Activated CD8-positive, alpha-beta T cell treated with anti-CD3 and anti-CD28 coated beads, Interleukin-2, amount 10 ng/mL, durations not matched to agents 7 days and 5 days (primary cell): ENCODE measurements around the gene SH3RF1. TPM values are rescaled to one million over a fixed set of nuclear protein-coding genes. Genes with fewer than 3 reads are reported as not detected.

ENCODE experiments used
- ATAC-seq: fragments of 150-1000 bp; cut with Tn5 transposase; one replicate; pipeline ENCODE4 v1.10.0; 2021; ENCODE audit warnings: moderate library complexity
- CTCF ChIA-PET: fragments of 350-600 bp; sonication (Branson Sonifier 250); formaldehyde crosslinking; loops from one replicate; lab custom pipeline; 2021; ENCODE audit warnings: antibody characterized with exemption; lab: Charles Lee
- POLR2A ChIA-PET: fragments of 350-600 bp; sonication (Branson Sonifier 250); formaldehyde crosslinking; loops from one replicate; lab custom pipeline; 2021; ENCODE audit warnings: antibody characterized with exemption; lab: Charles Lee
- DNase-seq: peaks from one replicate; pipeline ENCODE4 v3.0.0-alpha.2; 2020
- H3K27ac Mint-ChIP-seq: one replicate; pipeline ENCODE4 v1.8.0; 2021; ENCODE audit warnings: mild to moderate bottlenecking, mixed read lengths
- H3K27me3 Mint-ChIP-seq: one replicate; pipeline ENCODE4 v1.8.0; 2021; ENCODE audit warnings: low read depth, mixed read lengths
- H3K36me3 Mint-ChIP-seq: one replicate; pipeline ENCODE4 v1.8.0; 2021; ENCODE audit warnings: low read depth, mixed read lengths
- H3K4me1 Mint-ChIP-seq: one replicate; pipeline ENCODE4 v1.8.0; 2021; ENCODE audit warnings: low read depth, mixed read lengths
- H3K4me3 Mint-ChIP-seq: one replicate; pipeline ENCODE4 v1.8.0; 2021; ENCODE audit warnings: mild to moderate bottlenecking, mixed read lengths
- H3K9me3 Mint-ChIP-seq: one replicate; pipeline ENCODE4 v1.8.0; 2022; ENCODE audit warnings: mixed read lengths; ENCODE audit not compliant: insufficient read depth
- total RNA-seq, 2 experiments: library from RNA; stranded (reverse); gene quantifications; one replicate each; pipeline ENCODE4 v1.2.3, GENCODE V29; 2021

The SH3RF1 gene
- total RNA-seq, 2 experiments from 2014 or later: 0.08 to 0.18 TPM

DNA sequence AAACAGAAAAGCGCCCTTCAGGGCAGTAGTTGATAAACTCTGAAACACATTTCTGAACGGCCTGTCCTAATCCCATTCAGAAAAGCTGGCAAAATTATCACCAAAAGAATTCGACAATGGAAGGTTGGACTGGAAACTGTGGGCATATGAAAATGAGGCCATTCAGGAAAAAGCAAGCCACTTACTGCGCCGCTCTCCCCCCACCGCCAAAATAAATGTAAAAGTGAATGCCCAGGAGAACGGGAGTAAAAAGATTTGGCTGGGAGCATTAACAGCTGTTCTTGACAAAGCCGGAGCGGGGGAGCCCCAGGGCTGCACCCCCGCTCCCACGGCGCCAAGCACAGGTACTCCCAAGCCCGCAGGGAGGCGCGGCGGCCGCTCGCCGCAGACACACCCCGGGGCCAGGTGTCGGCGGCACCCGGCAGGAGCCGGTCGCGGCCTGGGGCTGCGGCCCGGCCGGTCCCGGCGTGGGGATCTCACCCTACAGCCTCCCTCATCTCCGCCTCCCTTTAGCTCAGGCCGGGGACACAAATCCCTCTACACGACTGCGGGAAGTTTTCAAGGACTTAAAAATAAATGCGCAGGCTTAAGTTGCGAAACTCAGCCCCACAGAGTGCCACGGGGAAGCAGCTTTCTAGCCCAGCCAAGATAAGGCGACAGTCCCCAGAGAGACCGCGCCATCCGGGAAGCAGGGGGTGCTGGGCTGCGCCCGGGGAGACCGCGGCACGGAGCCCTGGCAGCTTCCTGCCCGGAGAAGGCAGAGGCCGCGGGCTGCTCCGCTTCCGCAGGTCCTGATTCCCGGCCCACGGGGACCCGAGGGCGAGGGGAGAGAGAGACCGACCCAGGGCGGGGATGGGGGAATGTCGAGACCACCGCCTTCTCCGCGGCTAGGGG lies 593 bp downstream of the SH3RF1 start:
- no peak overlapping the region for H3K27ac Mint-ChIP-seq
- DNase-seq: peak; percentile 53
- ATAC-seq: peak; percentile 74
- peak overlapping the region; percentile 78 for H3K4me3 Mint-ChIP-seq
- H3K36me3 Mint-ChIP-seq: no peaks in the 10 kb centered on the region
- no peaks in the 10 kb centered on the region for H3K9me3 Mint-ChIP-seq
- H3K27me3 Mint-ChIP-seq: peaks cover 60% of the 10 kb centered on the region
- POLR2A ChIA-PET: no interaction called here
- CTCF ChIA-PET: interaction anchor here (0.6 to 1.7 kb wide), 5 partner anchors 9 to 258 kb away, joined by 3 to 6 read pairs (median 3); no protein-coding TSS in a partner anchor
- peaks cover 15% of the 10 kb centered on the region for H3K4me1 Mint-ChIP-seq

DNA sequence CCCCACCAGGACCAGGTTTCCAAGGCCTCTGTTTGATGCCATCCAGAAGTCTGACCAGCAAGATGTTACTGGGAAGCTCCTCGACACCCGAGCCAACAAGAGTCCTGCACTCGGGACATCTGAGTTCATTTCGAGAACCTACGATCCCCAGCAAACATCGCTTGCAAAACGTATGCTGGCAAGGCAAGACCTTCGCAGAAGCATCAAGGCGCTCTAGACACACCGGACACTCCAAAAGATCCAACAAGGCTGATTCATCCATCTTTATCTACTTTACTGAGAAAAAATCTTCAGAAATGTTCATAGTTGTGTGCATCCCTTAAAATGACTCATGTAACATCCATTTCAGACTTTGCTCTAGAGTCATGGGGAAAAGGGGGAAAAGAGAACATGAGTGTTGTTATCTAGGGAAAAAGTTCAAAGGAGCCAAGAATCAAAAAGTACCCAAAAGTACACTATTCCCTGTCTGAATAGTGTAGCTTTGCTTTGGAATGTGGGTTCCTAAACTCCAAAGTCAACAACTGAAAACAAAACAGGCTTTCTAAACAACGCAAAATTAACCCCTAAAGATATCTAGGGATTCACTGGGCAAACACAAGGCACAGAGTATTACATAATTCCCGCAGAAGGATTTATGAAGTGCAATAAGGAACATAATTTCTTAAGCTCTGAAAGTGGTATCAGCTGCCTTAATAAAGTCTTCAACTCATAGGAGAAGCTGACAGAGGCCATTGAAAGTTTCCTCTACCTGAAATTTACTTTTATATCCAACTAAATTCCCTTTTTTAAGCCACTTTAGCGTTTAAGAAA lies 1.6 kb downstream of the SH3RF1 start:
- peak overlapping the region; percentile 78 for H3K4me3 Mint-ChIP-seq
- H3K4me1 Mint-ChIP-seq: peaks cover 15% of the 10 kb centered on the region
- DNase-seq: no peak
- ATAC-seq: no peak
- no peaks in the 10 kb centered on the region for H3K9me3 Mint-ChIP-seq
- ChIA-PET POLR2A (no interaction called here), CTCF (interaction anchor here (0.6 to 1.7 kb wide), 6 partner anchors 8 to 257 kb away, joined by 3 to 6 read pairs (median 3); no protein-coding TSS in a partner anchor)
- H3K27ac Mint-ChIP-seq: no peak overlapping the region
- H3K27me3 Mint-ChIP-seq: peaks cover 58% of the 10 kb centered on the region
- no peaks in the 10 kb centered on the region for H3K36me3 Mint-ChIP-seq

DNA sequence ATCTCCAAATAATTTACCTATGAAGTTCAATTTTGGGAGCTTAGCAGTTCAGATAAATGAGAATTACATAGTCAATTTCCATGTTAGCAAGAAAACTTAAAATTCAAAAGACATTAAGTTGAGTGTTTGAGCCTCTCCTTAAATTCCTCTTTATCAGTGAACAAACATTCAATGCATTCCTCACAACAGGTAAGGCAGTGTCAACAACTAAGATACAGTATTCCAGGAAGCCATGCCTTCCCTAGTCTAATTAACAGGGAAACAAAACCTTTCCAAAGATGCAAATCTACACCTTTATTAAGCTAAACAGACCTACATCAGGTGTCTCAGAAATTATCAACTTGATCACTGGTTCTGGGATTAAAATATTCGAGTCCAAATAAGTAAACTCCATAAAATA lies 3.7 kb downstream of the SH3RF1 start:
- H3K4me3 Mint-ChIP-seq: no peak overlapping the region

DNA sequence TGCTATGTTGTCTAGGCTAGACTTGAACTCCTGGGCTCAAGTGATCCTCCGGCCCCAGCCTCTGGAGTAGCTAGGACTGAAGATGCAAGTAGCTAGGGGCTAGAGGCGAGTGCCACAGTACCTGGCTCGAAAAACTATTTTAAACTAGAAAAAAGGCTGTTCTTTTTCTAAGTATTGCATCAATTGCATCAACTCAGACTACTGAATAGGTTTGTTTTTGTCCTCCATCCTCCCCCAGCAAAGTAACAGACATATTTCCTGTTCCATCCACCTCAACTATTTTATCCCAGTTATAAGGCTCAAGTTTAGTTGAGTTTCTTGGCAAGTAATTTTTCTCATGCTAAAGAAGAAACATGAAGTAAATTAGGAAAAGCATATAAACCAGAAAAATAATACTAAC lies 4.1 kb downstream of the SH3RF1 start:
- Mint-ChIP-seq H3K27ac (no peak overlapping the region), H3K4me3 (no peak overlapping the region), H3K4me1 (peaks cover 12% of the 10 kb centered on the region), H3K27me3 (peaks cover 44% of the 10 kb centered on the region), H3K36me3 (no peaks in the 10 kb centered on the region), H3K9me3 (no peaks in the 10 kb centered on the region)
- CTCF ChIA-PET: no interaction called here
- POLR2A ChIA-PET: no interaction called here
- no peak for ATAC-seq
- DNase-seq: no peak

More for the DNA sequence above, 3.7 kb downstream of the SH3RF1 start:
- peaks cover 48% of the 10 kb centered on the region for H3K27me3 Mint-ChIP-seq
- H3K27ac Mint-ChIP-seq: no peak overlapping the region
- no peak for DNase-seq
- H3K4me1 Mint-ChIP-seq: peaks cover 15% of the 10 kb centered on the region
- H3K36me3 Mint-ChIP-seq: no peaks in the 10 kb centered on the region
- CTCF ChIA-PET: no interaction called here
- POLR2A ChIA-PET: no interaction called here
- no peaks in the 10 kb centered on the region for H3K9me3 Mint-ChIP-seq
- no peak for ATAC-seq

DNA sequence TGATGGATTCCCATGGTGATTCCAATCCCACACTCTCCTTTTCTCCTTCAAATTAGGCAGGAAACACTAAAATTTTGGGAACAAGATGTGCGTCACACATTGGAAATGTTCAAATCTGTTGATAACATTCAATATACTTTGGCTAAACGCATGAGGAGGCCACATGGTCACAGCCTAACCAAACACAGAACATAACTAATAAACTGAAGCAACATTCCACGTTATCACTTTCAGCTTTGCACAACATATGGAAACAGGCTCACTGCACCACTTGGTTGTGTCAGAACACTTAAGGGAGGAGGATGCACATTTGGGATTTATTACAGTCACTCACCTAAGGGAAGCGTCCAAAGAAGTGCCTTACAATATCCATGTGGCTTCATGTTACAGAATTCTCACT lies 4.7 kb downstream of the SH3RF1 start:
- H3K27ac Mint-ChIP-seq: no peak overlapping the region
- H3K27me3 Mint-ChIP-seq: peaks cover 40% of the 10 kb centered on the region
- CTCF ChIA-PET: no interaction called here
- no peaks in the 10 kb centered on the region for H3K36me3 Mint-ChIP-seq
- H3K9me3 Mint-ChIP-seq: no peaks in the 10 kb centered on the region
- no peak for ATAC-seq
- DNase-seq: no peak
- peaks cover 9% of the 10 kb centered on the region for H3K4me1 Mint-ChIP-seq
- POLR2A ChIA-PET: no interaction called here
- H3K4me3 Mint-ChIP-seq: no peak overlapping the region

DNA sequence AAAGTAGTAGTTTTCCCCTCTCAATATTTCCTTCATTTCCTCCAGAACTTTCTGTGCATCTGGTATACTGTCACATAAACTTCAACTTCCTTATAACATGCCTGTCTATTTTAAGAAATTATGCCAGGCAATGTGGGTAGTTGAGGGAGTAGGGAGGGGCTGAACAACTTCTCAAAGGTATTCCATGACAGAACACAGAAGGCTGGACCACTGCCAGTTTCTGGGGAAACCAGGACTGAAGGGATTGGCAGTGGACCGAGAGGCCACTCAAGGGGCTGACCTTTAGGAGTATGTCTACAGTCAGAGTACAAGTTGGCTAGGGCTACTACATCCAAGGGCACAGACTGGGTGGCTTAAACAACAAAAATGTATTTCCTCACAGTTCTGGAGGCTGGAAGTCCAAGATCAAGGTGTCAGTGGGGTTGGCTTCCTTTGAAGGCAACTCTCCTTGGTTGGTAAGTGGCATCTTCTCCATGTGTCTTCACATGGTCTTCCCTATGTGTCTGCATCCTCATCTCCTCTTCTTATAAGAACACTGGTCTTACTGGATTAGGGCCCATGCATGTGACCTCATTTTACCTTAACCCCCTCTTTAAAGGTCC lies 6.9 kb downstream of the SH3RF1 start:
- ChIA-PET POLR2A (no interaction called here), CTCF (no interaction called here)
- DNase-seq (no peak), ATAC-seq (no peak)
- no peak overlapping the region for H3K27ac Mint-ChIP-seq
- H3K4me3 Mint-ChIP-seq: no peak overlapping the region
- no peaks in the 10 kb centered on the region for H3K4me1 Mint-ChIP-seq
- H3K27me3 Mint-ChIP-seq: peaks cover 36% of the 10 kb centered on the region
- no peaks in the 10 kb centered on the region for H3K36me3 Mint-ChIP-seq
- H3K9me3 Mint-ChIP-seq: no peaks in the 10 kb centered on the region

DNA sequence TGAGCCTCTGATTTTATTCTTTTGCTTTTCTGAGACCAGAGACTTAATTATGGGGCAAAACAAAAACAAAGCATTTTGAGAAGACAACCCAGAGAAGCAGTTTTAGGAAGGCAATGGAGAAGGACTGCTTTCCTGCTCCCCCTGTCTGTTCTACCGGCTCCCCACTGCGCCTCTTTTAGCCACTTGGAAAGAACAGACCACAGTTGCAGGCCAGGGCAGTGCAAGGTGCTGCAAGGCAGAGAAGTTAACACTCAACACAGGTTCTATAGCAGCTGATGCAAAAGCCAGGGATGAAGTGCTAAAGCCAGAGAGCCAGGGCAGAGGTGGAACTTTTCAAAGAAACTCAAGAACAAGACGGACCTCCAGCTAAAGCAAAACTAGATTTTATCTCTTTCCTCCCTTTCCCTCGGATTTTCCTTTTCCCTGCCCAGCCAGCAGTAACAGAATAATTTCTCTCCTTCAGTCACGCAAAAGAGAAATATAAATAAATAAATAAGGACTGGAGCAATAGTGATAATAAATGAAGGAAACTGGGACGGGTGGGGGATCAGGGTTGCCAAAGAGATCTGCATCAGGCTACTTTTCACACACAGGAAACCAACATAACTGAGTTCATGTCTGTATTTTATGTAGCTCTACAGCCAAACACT lies 10.4 kb downstream of the SH3RF1 start:
- no peaks in the 10 kb centered on the region for H3K36me3 Mint-ChIP-seq
- H3K4me1 Mint-ChIP-seq: no peaks in the 10 kb centered on the region
- H3K27ac Mint-ChIP-seq: no peak overlapping the region
- CTCF ChIA-PET: interaction anchor here (1.6 kb wide), 1 partner anchor 10 kb away, joined by 5 read pairs; no protein-coding TSS in a partner anchor
- POLR2A ChIA-PET: no interaction called here
- DNase-seq: no peak
- H3K4me3 Mint-ChIP-seq: no peak overlapping the region
- H3K9me3 Mint-ChIP-seq: no peaks in the 10 kb centered on the region
- peaks cover 24% of the 10 kb centered on the region for H3K27me3 Mint-ChIP-seq
- no peak for ATAC-seq

DNA sequence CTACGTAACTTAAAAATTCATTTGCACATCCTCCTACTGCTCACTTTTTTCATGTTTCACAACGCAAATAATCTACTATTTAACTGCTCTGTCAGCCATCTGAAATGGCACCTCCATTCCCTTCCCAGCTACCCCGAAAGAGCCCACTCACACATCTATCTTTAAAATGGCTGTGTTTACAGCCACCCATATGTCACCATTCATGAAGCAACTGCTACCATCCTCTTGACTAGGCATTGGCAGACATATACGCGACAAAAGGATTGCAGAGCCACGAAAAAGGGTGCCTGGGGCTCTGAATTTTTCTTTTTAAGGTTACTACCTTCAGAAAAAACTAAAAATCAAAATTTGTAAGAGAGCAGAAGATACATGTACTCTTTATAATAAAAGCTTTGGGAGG lies 11.5 kb downstream of the SH3RF1 start:
- POLR2A ChIA-PET: no interaction called here
- Mint-ChIP-seq H3K27ac (no peak overlapping the region), H3K36me3 (no peaks in the 10 kb centered on the region), H3K9me3 (no peaks in the 10 kb centered on the region), H3K27me3 (peaks cover 21% of the 10 kb centered on the region), H3K4me3 (no peak overlapping the region), H3K4me1 (no peaks in the 10 kb centered on the region)
- CTCF ChIA-PET: no interaction called here
- DNase-seq: no peak
- no peak for ATAC-seq

DNA sequence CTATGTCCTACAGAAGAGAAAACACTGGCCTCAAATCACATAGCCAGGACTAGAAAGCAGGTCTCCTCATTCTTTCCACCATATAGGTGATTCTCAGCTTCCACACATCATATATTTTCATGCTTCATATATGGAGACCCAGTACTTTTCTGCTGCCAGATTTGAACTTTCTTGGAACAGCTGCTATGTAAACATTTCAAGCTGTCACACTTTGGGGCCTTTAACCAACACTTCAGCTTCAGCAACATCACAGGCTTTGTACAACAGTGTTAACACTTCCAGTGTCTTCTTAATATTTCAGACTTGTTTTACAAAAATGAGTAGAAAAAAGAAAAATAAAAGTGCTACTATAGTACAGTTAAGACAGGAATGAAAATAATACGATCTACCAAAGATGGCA lies 12.6 kb downstream of the SH3RF1 start:
- no peaks in the 10 kb centered on the region for H3K9me3 Mint-ChIP-seq
- H3K27me3 Mint-ChIP-seq: peaks cover 20% of the 10 kb centered on the region
- DNase-seq (no peak), ATAC-seq (no peak)
- no peak overlapping the region for H3K27ac Mint-ChIP-seq
- no peaks in the 10 kb centered on the region for H3K36me3 Mint-ChIP-seq
- ChIA-PET POLR2A (no interaction called here), CTCF (no interaction called here)
- H3K4me1 Mint-ChIP-seq: no peaks in the 10 kb centered on the region
- H3K4me3 Mint-ChIP-seq: no peak overlapping the region

DNA sequence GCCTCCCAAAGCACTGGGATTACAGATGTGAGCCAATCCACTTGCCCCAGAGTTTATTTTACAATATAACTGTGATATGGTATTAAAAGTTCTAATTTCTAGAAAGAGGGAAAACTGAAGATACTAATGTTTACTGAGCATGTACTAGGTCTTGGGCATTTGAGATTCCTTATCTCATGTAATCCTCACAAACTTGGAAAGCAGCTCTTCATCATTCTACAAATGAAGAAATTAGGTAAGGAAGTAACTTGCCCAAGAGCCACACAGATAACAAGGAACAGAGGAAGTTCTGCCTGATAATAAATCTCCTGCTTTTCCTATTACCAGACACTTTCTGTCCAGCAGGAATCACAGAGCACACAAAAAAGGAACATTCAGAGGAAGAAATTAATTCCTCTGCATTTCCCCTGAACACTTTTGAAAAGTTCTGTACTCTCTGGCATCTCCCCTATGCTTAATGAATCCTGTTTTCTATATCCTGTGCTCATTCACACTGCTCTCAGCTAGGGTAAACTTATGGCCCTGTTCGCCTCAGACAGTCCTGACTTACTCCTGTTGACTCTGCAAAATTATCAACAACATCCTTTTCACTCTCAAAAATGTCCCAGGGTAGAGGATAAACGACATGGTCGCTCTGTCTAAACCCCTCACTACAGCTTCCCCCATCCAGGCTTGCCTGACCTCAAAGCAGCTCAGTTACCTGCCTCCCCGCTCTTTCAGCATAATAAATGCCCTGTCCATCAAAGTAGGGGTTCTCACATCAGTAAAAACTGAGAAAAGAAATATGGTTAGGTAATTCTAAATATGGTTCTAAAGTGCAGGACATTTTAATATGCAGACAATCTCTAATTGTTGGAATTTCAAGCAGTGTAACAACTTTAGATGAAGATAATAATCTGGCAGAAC lies 13.6 kb downstream of the SH3RF1 start:
- Mint-ChIP-seq H3K9me3 (no peaks in the 10 kb centered on the region), H3K4me3 (no peak overlapping the region), H3K27ac (no peak overlapping the region), H3K4me1 (no peaks in the 10 kb centered on the region), H3K27me3 (peaks cover 16% of the 10 kb centered on the region), H3K36me3 (no peaks in the 10 kb centered on the region)
- ATAC-seq (no peak), DNase-seq (no peak)
- ChIA-PET CTCF (no interaction called here), POLR2A (no interaction called here)
